Lung (tissue), 12 donors: ENCODE results near the gene ZNF282. TPM values are rescaled to one million over a fixed set of nuclear protein-coding genes. Genes with fewer than 3 reads are reported as not detected.

Experiments
- ATAC-seq: fragments of 200-7000 bp; cut with Tn5 transposase; one replicate; pipeline ENCODE4 v1.9.1; 2020; ENCODE audit warnings: moderate number of reproducible peaks; ENCODE audit not compliant: insufficient read depth, low FRiP score
- DNase-seq, 3 donors: peaks; one replicate each; pipeline ENCODE4 v3.0.0-alpha.2; 2013 to 2017
- H3K27ac ChIP-seq, 2 donors: one replicate each; pipeline ENCODE4 v1.5.1; 2013; ENCODE audit warnings: mild to moderate bottlenecking in 2 of 2, moderate library complexity in 2 of 2, control low read depth in 1 of 2, inconsistent platforms in 1 of 2, low read depth in 1 of 2, low read length in 1 of 2
- H3K27me3 ChIP-seq, 3 donors: one replicate each; pipeline ENCODE4 v1.5.1; 2013; ENCODE audit warnings: low read length in 2 of 3; ENCODE audit not compliant: control insufficient read depth in 3 of 3, insufficient read depth in 3 of 3
- H3K36me3 ChIP-seq, 4 donors: one replicate each; pipeline ENCODE4 v1.5.1; 2013; ENCODE audit warnings: low read length in 4 of 4, mild to moderate bottlenecking in 1 of 4, moderate library complexity in 1 of 4; ENCODE audit not compliant: control insufficient read depth in 4 of 4, insufficient read depth in 4 of 4
- H3K4me1 ChIP-seq, 5 donors: one replicate each; pipeline ENCODE4 v1.5.1; 2013; ENCODE audit warnings: low read length in 5 of 5, mild to moderate bottlenecking in 2 of 5, moderate library complexity in 1 of 5; ENCODE audit not compliant: control insufficient read depth in 5 of 5, insufficient read depth in 5 of 5
- H3K4me3 ChIP-seq: one replicate; pipeline ENCODE4 v1.5.1; 2013; ENCODE audit warnings: mild to moderate bottlenecking, control low read depth, moderate library complexity
- H3K9ac ChIP-seq, 2 donors: one replicate each; pipeline ENCODE4 v1.5.1; 2013; ENCODE audit warnings: low read length in 2 of 2, control low read depth in 1 of 2; ENCODE audit not compliant: insufficient read depth in 1 of 2
- H3K9me3 ChIP-seq, 4 donors: one replicate each; pipeline ENCODE4 v1.5.1; 2013; ENCODE audit warnings: low read length in 3 of 4, mild to moderate bottlenecking in 1 of 4, moderate library complexity in 1 of 4; ENCODE audit not compliant: control insufficient read depth in 4 of 4, insufficient read depth in 3 of 4
- WGBS, 2 donors: extraction: QIAGEN DNeasy Blood & Tissue Kit; methylation state at CpG; one replicate each; pipeline ENCODE4 v1.1.7; 2013; 5-methylcytosine and 5-hydroxymethylcytosine counted together
- polyA plus RNA-seq, 2 donors: library from polyadenylated mRNA; stranded (reverse); fragments of 200-250 nt; gene quantifications; one replicate each; pipeline ENCODE4 v1.2.1, GENCODE V29; 2013
- total RNA-seq, 2 donors: library from RNA; depleted of rRNA in 1 of 2; stranded (reverse); fragments of >200 nt in 1 of 2; gene quantifications; one replicate each; pipeline ENCODE4 v1.2.1, GENCODE V29; 2014 to 2021
- TF ChIP-seq, protein P1 (sequence below): IDR thresholded peaks from 2 replicates; pipeline ENCODE4 v1.5.1; 2012; ENCODE audit warnings: mild to moderate bottlenecking; ENCODE audit errors: control extremely low read depth, extremely low read depth
- donor health status: control.
- donor health status: control.
- donor health status: Bipolar disorder and iron deficiency.
- donor health status: healthy.
- donor health status: DM: yes; HTN: yes; CAD: no.

The ZNF282 gene
- total and polyA plus RNA-seq, 4 donors: 8.7 to 35.8 (median 17.9) TPM

GRCh38 chr7:149147752-149148653 lies 47.3 kb upstream of the ZNF282 start:
- 0 to 1% methylated on average over 84 to 86 of the region's 86 CpGs for WGBS, 2 donors
- H3K9ac ChIP-seq: peak overlapping the region; percentile 56 to 87
- peak overlapping the region; percentile 95 for H3K27ac ChIP-seq
- TF ChIP-seq, protein P1, sequence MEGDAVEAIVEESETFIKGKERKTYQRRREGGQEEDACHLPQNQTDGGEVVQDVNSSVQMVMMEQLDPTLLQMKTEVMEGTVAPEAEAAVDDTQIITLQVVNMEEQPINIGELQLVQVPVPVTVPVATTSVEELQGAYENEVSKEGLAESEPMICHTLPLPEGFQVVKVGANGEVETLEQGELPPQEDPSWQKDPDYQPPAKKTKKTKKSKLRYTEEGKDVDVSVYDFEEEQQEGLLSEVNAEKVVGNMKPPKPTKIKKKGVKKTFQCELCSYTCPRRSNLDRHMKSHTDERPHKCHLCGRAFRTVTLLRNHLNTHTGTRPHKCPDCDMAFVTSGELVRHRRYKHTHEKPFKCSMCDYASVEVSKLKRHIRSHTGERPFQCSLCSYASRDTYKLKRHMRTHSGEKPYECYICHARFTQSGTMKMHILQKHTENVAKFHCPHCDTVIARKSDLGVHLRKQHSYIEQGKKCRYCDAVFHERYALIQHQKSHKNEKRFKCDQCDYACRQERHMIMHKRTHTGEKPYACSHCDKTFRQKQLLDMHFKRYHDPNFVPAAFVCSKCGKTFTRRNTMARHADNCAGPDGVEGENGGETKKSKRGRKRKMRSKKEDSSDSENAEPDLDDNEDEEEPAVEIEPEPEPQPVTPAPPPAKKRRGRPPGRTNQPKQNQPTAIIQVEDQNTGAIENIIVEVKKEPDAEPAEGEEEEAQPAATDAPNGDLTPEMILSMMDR: no peak
- H3K4me1 ChIP-seq: peaks cover 0 to 8% (median 0%) of the 10 kb centered on the region in 5 donors
- no peaks in the 10 kb centered on the region for H3K36me3 ChIP-seq
- ATAC-seq (peak; percentile 56), DNase-seq (peak; percentile 60 to 68 (median 65))
- no peaks in the 10 kb centered on the region for H3K9me3 ChIP-seq
- peak overlapping the region; percentile 85 for H3K4me3 ChIP-seq
- H3K27me3 ChIP-seq: no peaks in the 10 kb centered on the region

DNA sequence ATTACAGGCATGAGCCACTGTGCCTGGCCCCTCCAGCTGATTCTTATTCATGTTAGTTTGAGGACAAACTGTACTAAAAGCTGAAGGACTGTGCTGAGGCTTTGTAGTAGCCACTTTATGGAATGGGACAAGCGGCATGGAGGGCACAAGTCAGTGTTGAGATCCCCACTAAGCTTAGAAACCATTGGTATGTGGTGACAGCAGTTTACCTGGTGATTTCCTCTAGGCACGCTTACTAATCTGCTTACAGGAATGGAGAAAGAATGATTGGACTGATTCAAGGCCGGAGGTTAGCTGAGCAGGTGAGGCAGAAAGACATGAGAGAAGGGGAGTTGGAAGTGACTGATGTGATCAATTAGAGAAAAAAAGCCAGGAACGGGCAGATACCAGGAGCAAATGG lies 44.4 kb upstream of the ZNF282 start:
- ATAC-seq (no peak), DNase-seq (no peak)
- H3K27me3 ChIP-seq: no peaks in the 10 kb centered on the region
- peaks cover 0 to 6% (median 3%) of the 10 kb centered on the region in 4 donors for H3K36me3 ChIP-seq
- TF ChIP-seq, protein P1: no peak
- H3K27ac ChIP-seq: no peak overlapping the region
- H3K4me1 ChIP-seq: peaks cover 0 to 4% (median 0%) of the 10 kb centered on the region in 5 donors
- H3K9ac ChIP-seq: no peak overlapping the region
- 72 to 78% methylated on average over 4 of the region's 4 CpGs for WGBS, 2 donors
- H3K4me3 ChIP-seq: no peak overlapping the region
- no peaks in the 10 kb centered on the region for H3K9me3 ChIP-seq

DNA sequence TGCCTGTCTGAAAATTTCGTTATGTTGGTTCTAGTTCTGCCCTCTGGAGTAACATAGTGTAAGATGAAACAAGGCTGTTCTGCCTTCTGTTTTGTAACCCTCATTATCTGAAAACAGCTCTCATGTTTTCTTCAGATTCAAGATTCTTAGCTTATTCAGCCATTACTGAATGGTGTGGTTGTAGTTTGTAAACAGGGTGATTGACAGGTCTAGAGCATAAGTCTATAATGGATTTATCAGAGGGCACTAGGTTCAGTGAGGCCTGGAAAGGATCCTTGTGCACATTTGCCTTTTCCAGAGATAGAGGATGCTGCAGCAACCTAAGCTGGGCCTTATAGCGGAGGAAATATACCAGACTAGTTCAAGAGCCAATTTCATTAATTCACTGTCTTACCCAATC lies 42.0 kb upstream of the ZNF282 start:
- ATAC-seq (no peak), DNase-seq (no peak)
- H3K36me3 ChIP-seq: peaks cover 0 to 11% (median 5%) of the 10 kb centered on the region in 4 donors
- TF ChIP-seq, protein P1: no peak
- H3K27me3 ChIP-seq: no peaks in the 10 kb centered on the region
- 93 to 97% methylated on average over 2 of the region's 2 CpGs for WGBS, 2 donors
- H3K4me3 ChIP-seq: no peak overlapping the region
- H3K9me3 ChIP-seq: no peaks in the 10 kb centered on the region
- peaks cover 0 to 2% (median 0%) of the 10 kb centered on the region in 5 donors for H3K4me1 ChIP-seq
- peak overlapping the region in 1 of 2 donors; percentile 25 for H3K9ac ChIP-seq
- no peak overlapping the region for H3K27ac ChIP-seq
